Measurements from ENCODE around the gene ZMYND8. TPM values are rescaled to one million over a fixed set of nuclear protein-coding genes. Genes with fewer than 3 reads are reported as not detected.
"Not testable (repeated sequence)": the region's sequence is repeated elsewhere in the genome, so short reads cannot be mapped to it uniquely, and the experiment has no call there.

ZMYND8 gene
- total and polyA plus RNA-seq, 5 experiments from 2014 or later, result 8.9 to 67.8 (median 20.4) TPM

- H3K27me3 Mint-ChIP-seq, DNase-seq, H3K9me3 Mint-ChIP-seq, ATAC-seq, H3K4me3 Mint-ChIP-seq: not testable (repeated sequence)
- peaks cover 3 to 78% (median 4%) of the 10 kb centered on the region in 3 donors for H3K36me3 Mint-ChIP-seq
- peak overlapping the region in 6 of 10 donors; percentile 4 to 80 (median 70) for H3K27ac Mint-ChIP-seq
- POLR2A ChIA-PET, result interaction anchor here (0.8 kb wide), 1 partner anchor 291 kb away, joined by 3 read pairs; no protein-coding TSS in a partner anchor
- peaks cover 20 to 55% (median 30%) of the 10 kb centered on the region in 4 donors for H3K4me1 Mint-ChIP-seq
Observed at GRCh38 chr20:47261161-47261774, 95.2 kb downstream of the ZMYND8 start.

GRCh38 chr20:47260540-47261126, 95.9 kb downstream of the ZMYND8 start:
- peaks cover 3 to 77% (median 4%) of the 10 kb centered on the region in 3 donors for H3K36me3 Mint-ChIP-seq

GRCh38 chr20:47258745-47259695, 97.5 kb downstream of the ZMYND8 start:
- POLR2A ChIA-PET, result no interaction called here
- no peaks in the 10 kb centered on the region for H3K27me3 Mint-ChIP-seq

More at GRCh38 chr20:47260540-47261126, 95.9 kb downstream of the ZMYND8 start:
- H3K9me3 Mint-ChIP-seq, H3K4me3 Mint-ChIP-seq, ATAC-seq, H3K27me3 Mint-ChIP-seq, DNase-seq: not testable (repeated sequence)
- Mint-ChIP-seq H3K4me1 (peaks cover 20 to 51% (median 28%) of the 10 kb centered on the region in 4 donors), H3K27ac (peak overlapping the region in 7 of 10 donors; percentile 8 to 80 (median 78))
- POLR2A ChIA-PET, result interaction anchor here (0.8 kb wide), 1 partner anchor 292 kb away, joined by 3 read pairs; no protein-coding TSS in a partner anchor

GRCh38 chr20:47257771-47258170, 98.7 kb downstream of the ZMYND8 start:
- Mint-ChIP-seq H3K27ac (peak overlapping the region in 5 of 10 donors; percentile 0 to 78 (median 33)), H3K4me1 (peaks cover 21 to 39% (median 27%) of the 10 kb centered on the region in 4 donors), H3K36me3 (peaks cover 4 to 84% (median 5%) of the 10 kb centered on the region in 3 donors), H3K9me3 (no peaks in the 10 kb centered on the region), H3K27me3 (no peaks in the 10 kb centered on the region), H3K4me3 (no peak overlapping the region)
- ATAC-seq (no peak), DNase-seq (no peak)
- POLR2A ChIA-PET, result no interaction called here

More at GRCh38 chr20:47258745-47259695, 97.5 kb downstream of the ZMYND8 start:
- H3K36me3 Mint-ChIP-seq, result peaks cover 3 to 83% (median 4%) of the 10 kb centered on the region in 3 donors
- DNase-seq (no peak), ATAC-seq (no peak)
- no peaks in the 10 kb centered on the region for H3K9me3 Mint-ChIP-seq
- H3K27ac Mint-ChIP-seq, result peak overlapping the region in 9 of 10 donors; percentile 30 to 94 (median 78)
- peaks cover 20 to 51% (median 28%) of the 10 kb centered on the region in 4 donors for H3K4me1 Mint-ChIP-seq
- peak overlapping the region in 1 of 10 donors; percentile 32 for H3K4me3 Mint-ChIP-seq

GRCh38 chr20:47257256-47257655, 99.2 kb downstream of the ZMYND8 start:
- Mint-ChIP-seq H3K27me3 (no peaks in the 10 kb centered on the region), H3K4me3 (no peak overlapping the region), H3K4me1 (peaks cover 20 to 34% (median 27%) of the 10 kb centered on the region in 4 donors), H3K36me3 (peaks cover 3 to 84% (median 5%) of the 10 kb centered on the region in 3 donors), H3K27ac (peak overlapping the region in 1 of 10 donors; percentile 0), H3K9me3 (no peaks in the 10 kb centered on the region)
- POLR2A ChIA-PET, result no interaction called here
- ATAC-seq, result no peak
- no peak for DNase-seq

- H3K27ac Mint-ChIP-seq, result peak overlapping the region in 3 of 10 donors; percentile 0 to 21 (median 18)
- peaks cover 0 to 83% (median 5%) of the 10 kb centered on the region in 3 donors for H3K36me3 Mint-ChIP-seq
- H3K27me3 Mint-ChIP-seq, result no peaks in the 10 kb centered on the region
- no peak for DNase-seq
- no peak for ATAC-seq
- no peaks in the 10 kb centered on the region for H3K9me3 Mint-ChIP-seq
- H3K4me3 Mint-ChIP-seq, result no peak overlapping the region
- peaks cover 18 to 30% (median 27%) of the 10 kb centered on the region in 4 donors for H3K4me1 Mint-ChIP-seq
- POLR2A ChIA-PET, result no interaction called here
Observed at GRCh38 chr20:47256668-47257236, 99.7 kb downstream of the ZMYND8 start.

- Mint-ChIP-seq H3K27me3 (no peaks in the 10 kb centered on the region), H3K27ac (peak overlapping the region in 3 of 10 donors; percentile 2 to 67 (median 53)), H3K36me3 (peaks cover 4 to 81% (median 5%) of the 10 kb centered on the region in 3 donors), H3K4me3 (no peak overlapping the region), H3K4me1 (peaks cover 7 to 13% (median 12%) of the 10 kb centered on the region in 4 donors), H3K9me3 (no peaks in the 10 kb centered on the region)
- no peak for ATAC-seq
- DNase-seq, result no peak
- POLR2A ChIA-PET, result no interaction called here
Observed at GRCh38 chr20:47253872-47254271, 102.6 kb downstream of the ZMYND8 start.

- no peak for DNase-seq
- H3K27ac Mint-ChIP-seq, result no peak overlapping the region
- H3K36me3 Mint-ChIP-seq, result peaks cover 5 to 81% (median 9%) of the 10 kb centered on the region in 3 donors
- no peak overlapping the region for H3K4me3 Mint-ChIP-seq
- no peak for ATAC-seq
- peaks cover 1 to 9% (median 4%) of the 10 kb centered on the region in 4 donors for H3K4me1 Mint-ChIP-seq
- POLR2A ChIA-PET, result no interaction called here
- H3K27me3 Mint-ChIP-seq, result no peaks in the 10 kb centered on the region
- H3K9me3 Mint-ChIP-seq, result no peaks in the 10 kb centered on the region
Observed at GRCh38 chr20:47252879-47253307, 103.6 kb downstream of the ZMYND8 start.

- Mint-ChIP-seq H3K27me3 (no peaks in the 10 kb centered on the region), H3K9me3 (no peaks in the 10 kb centered on the region), H3K27ac (peak overlapping the region in 2 of 10 donors; percentile 9 to 29), H3K4me3 (no peak overlapping the region), H3K36me3 (peaks cover 5 to 86% (median 13%) of the 10 kb centered on the region in 3 donors), H3K4me1 (peaks cover 0 to 7% (median under 1%) of the 10 kb centered on the region in 4 donors)
- DNase-seq (no peak), ATAC-seq (no peak)
- POLR2A ChIA-PET, result no interaction called here
Observed at GRCh38 chr20:47251154-47252020, 105.1 kb downstream of the ZMYND8 start.

GRCh38 chr20:47250360-47250759, 106.1 kb downstream of the ZMYND8 start:
- Mint-ChIP-seq H3K9me3 (no peaks in the 10 kb centered on the region), H3K4me1 (peaks cover 0 to 7% (median under 1%) of the 10 kb centered on the region in 4 donors), H3K27ac (peak overlapping the region in 3 of 10 donors; percentile 22 to 77 (median 31)), H3K4me3 (no peak overlapping the region), H3K27me3 (no peaks in the 10 kb centered on the region), H3K36me3 (peaks cover 11 to 92% (median 18%) of the 10 kb centered on the region in 3 donors)
- ATAC-seq (no peak), DNase-seq (no peak)
- POLR2A ChIA-PET, result no interaction called here

- POLR2A ChIA-PET, result no interaction called here
- Mint-ChIP-seq H3K4me1 (peaks cover 0 to 7% (median under 1%) of the 10 kb centered on the region in 4 donors), H3K4me3 (no peak overlapping the region), H3K27ac (peak overlapping the region in 3 of 10 donors; percentile 3 to 31 (median 27)), H3K9me3 (no peaks in the 10 kb centered on the region), H3K27me3 (no peaks in the 10 kb centered on the region), H3K36me3 (peaks cover 11 to 94% (median 18%) of the 10 kb centered on the region in 3 donors)
- no peak for ATAC-seq
- no peak for DNase-seq
Observed at GRCh38 chr20:47249913-47250312, 106.6 kb downstream of the ZMYND8 start.

Measured in naive thymus-derived CD8-positive, alpha-beta T cell (primary cell).